Measurements from ENCODE around the gene ABTB2. TPM values are rescaled to one million over a fixed set of nuclear protein-coding genes. Genes with fewer than 3 reads are reported as not detected.

The ABTB2 gene
- total RNA-seq, 2 donors from 2014 or later, result 2.1 to 4.3 TPM

- Histone ChIP-seq H3K27ac (no peak overlapping the region), H3K9me3 (no peaks in the 10 kb centered on the region), H3K4me1 (peaks cover 18% of the 10 kb centered on the region), H3K4me3 (no peak overlapping the region), H3K27me3 (no peaks in the 10 kb centered on the region), H3K36me3 (replicated peaks in 1 of 2; ENCODE audit: insufficient read depth in 1 of 2, low read depth in 2 of 2) (no peaks in the 10 kb centered on the region)
- no peak for DNase-seq
- no peak for ATAC-seq
- intact Hi-C loops (cut with DNase I), result no loop called here
- 67 to 73% methylated on average over 6 of the region's 6 CpGs for WGBS, 2 donors
- TF ChIP-seq POLR2A (IDR thresholded peaks at IDR 0.05) (no peak), CTCF (IDR thresholded peaks at IDR 0.05) (no peak)
Observed at GRCh38 chr11:34256626-34257025, 101.2 kb downstream of the ABTB2 start.

GRCh38 chr11:34256150-34256549, 101.7 kb downstream of the ABTB2 start:
- ATAC-seq (no peak), DNase-seq (no peak)
- Histone ChIP-seq H3K27ac (no peak overlapping the region), H3K9me3 (no peaks in the 10 kb centered on the region), H3K27me3 (no peaks in the 10 kb centered on the region), H3K4me3 (no peak overlapping the region), H3K4me1 (peaks cover 18% of the 10 kb centered on the region), H3K36me3 (replicated peaks in 1 of 2; ENCODE audit: insufficient read depth in 1 of 2, low read depth in 2 of 2) (no peaks in the 10 kb centered on the region)
- 69 to 71% methylated on average over 6 of the region's 6 CpGs for WGBS, 2 donors
- TF ChIP-seq POLR2A (IDR thresholded peaks at IDR 0.05) (no peak), CTCF (IDR thresholded peaks at IDR 0.05) (no peak)
- intact Hi-C loops (cut with DNase I), result no loop called here

- no peak overlapping the region for H3K27ac ChIP-seq
- H3K4me1 ChIP-seq, result peaks cover 18% of the 10 kb centered on the region
- no peaks in the 10 kb centered on the region for H3K36me3 ChIP-seq (replicated peaks in 1 of 2; ENCODE audit: insufficient read depth in 1 of 2, low read depth in 2 of 2)
- ATAC-seq (no peak), DNase-seq (no peak)
- intact Hi-C loops (cut with DNase I), result no loop called here
- no peak overlapping the region for H3K4me3 ChIP-seq
- H3K27me3 ChIP-seq, result no peaks in the 10 kb centered on the region
- no peaks in the 10 kb centered on the region for H3K9me3 ChIP-seq
- TF ChIP-seq POLR2A (IDR thresholded peaks at IDR 0.05) (no peak), CTCF (IDR thresholded peaks at IDR 0.05) (no peak)
- 98 to 100% methylated on average over 2 of the region's 2 CpGs for WGBS, 2 donors
Observed at GRCh38 chr11:34255101-34255500, 102.7 kb downstream of the ABTB2 start.

- Histone ChIP-seq H3K27me3 (no peaks in the 10 kb centered on the region), H3K4me3 (no peak overlapping the region), H3K27ac (no peak overlapping the region), H3K36me3 (replicated peaks in 1 of 2; ENCODE audit: insufficient read depth in 1 of 2, low read depth in 2 of 2) (no peaks in the 10 kb centered on the region), H3K4me1 (peaks cover 18% of the 10 kb centered on the region), H3K9me3 (no peaks in the 10 kb centered on the region)
- TF ChIP-seq POLR2A (IDR thresholded peaks at IDR 0.05), result no peak
- no peak for TF ChIP-seq CTCF (IDR thresholded peaks at IDR 0.05)
- DNase-seq (no peak), ATAC-seq (no peak)
- intact Hi-C loops (cut with DNase I), result no loop called here
- 77 to 82% methylated on average over 4 of the region's 4 CpGs for WGBS, 2 donors
Observed at GRCh38 chr11:34254011-34254410, 103.8 kb downstream of the ABTB2 start.

GRCh38 chr11:34252651-34253050, 105.2 kb downstream of the ABTB2 start:
- Histone ChIP-seq H3K9me3 (no peaks in the 10 kb centered on the region), H3K27ac (peak overlapping the region in 3 of 4 donors; percentile 15 to 39 (median 28)), H3K36me3 (replicated peaks in 1 of 2; ENCODE audit: insufficient read depth in 1 of 2, low read depth in 2 of 2) (no peaks in the 10 kb centered on the region), H3K4me3 (no peak overlapping the region), H3K27me3 (no peaks in the 10 kb centered on the region), H3K4me1 (peaks cover 18% of the 10 kb centered on the region)
- DNase-seq, result peak; percentile 44 to 78 (median 66)
- WGBS, 2 donors, result 24 to 34% methylated on average over 3 of the region's 3 CpGs
- intact Hi-C loops (cut with DNase I), result no loop called here
- ATAC-seq, result peak; percentile 66
- no peak for TF ChIP-seq CTCF (IDR thresholded peaks at IDR 0.05)
- no peak for TF ChIP-seq POLR2A (IDR thresholded peaks at IDR 0.05)

Data from body of pancreas (tissue), 4 donors.